Brain microvascular endothelial cell (primary cell): ENCODE data around the gene ALK.

Experiments used
- DNase-seq: peaks from one replicate; pipeline ENCODE4 v3.0.0-alpha.2; 2020
- H3K27ac ChIP-seq: fragments of 250-450 bp; sonication (Bioruptor Pico); 2 replicates; pipeline ENCODE4 v1.5.1; 2020; ENCODE audit warnings: mild to moderate bottlenecking, moderate library complexity
- H3K27me3 ChIP-seq: fragments of 250-450 bp; sonication (Bioruptor Pico); replicated peaks from 2 replicates; pipeline ENCODE4 v1.5.1; 2020; ENCODE audit warnings: mild to moderate bottlenecking
- H3K36me3 ChIP-seq: fragments of 250-450 bp; sonication (Bioruptor Pico); replicated peaks from 2 replicates; pipeline ENCODE4 v1.5.1; 2020; ENCODE audit warnings: mild to moderate bottlenecking
- H3K4me3 ChIP-seq: 2 replicates; pipeline ENCODE4 v1.5.1; 2011; ENCODE audit warnings: low read depth, mild to moderate bottlenecking, control low read depth, low read length, moderate library complexity
- in situ Hi-C: cut with HindIII; loops from 2 replicates; pipeline ENCODE4 v1.10.0; 2017; ENCODE audit warnings: low sequenced_read_pairs, low pct_ligation_motif_present
- TF ChIP-seq, protein P1 (sequence below): IDR thresholded peaks from 2 replicates; pipeline ENCODE4 v1.5.1; 2011; ENCODE audit warnings: low read depth, mild to moderate bottlenecking, moderate library complexity, low read length, control low read depth, inconsistent platforms; ENCODE audit errors: missing control alignments

The ALK gene

GRCh38 chr2:29202819-29203495, 718.4 kb downstream of the ALK start:
- TF ChIP-seq, protein P1, sequence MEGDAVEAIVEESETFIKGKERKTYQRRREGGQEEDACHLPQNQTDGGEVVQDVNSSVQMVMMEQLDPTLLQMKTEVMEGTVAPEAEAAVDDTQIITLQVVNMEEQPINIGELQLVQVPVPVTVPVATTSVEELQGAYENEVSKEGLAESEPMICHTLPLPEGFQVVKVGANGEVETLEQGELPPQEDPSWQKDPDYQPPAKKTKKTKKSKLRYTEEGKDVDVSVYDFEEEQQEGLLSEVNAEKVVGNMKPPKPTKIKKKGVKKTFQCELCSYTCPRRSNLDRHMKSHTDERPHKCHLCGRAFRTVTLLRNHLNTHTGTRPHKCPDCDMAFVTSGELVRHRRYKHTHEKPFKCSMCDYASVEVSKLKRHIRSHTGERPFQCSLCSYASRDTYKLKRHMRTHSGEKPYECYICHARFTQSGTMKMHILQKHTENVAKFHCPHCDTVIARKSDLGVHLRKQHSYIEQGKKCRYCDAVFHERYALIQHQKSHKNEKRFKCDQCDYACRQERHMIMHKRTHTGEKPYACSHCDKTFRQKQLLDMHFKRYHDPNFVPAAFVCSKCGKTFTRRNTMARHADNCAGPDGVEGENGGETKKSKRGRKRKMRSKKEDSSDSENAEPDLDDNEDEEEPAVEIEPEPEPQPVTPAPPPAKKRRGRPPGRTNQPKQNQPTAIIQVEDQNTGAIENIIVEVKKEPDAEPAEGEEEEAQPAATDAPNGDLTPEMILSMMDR: no peak
- no peak overlapping the region for H3K4me3 ChIP-seq
- in situ Hi-C loops: no loop called here
- H3K27ac ChIP-seq: no peak overlapping the region
- H3K36me3 ChIP-seq: no peaks in the 10 kb centered on the region
- H3K27me3 ChIP-seq: no peaks in the 10 kb centered on the region
- DNase-seq: no peak

- in situ Hi-C loops: no loop called here
- H3K27ac ChIP-seq: no peak overlapping the region
- no peaks in the 10 kb centered on the region for H3K36me3 ChIP-seq
- TF ChIP-seq, protein P1: no peak
- no peaks in the 10 kb centered on the region for H3K27me3 ChIP-seq
- DNase-seq: no peak
- no peak overlapping the region for H3K4me3 ChIP-seq
These were observed 719.4 kb downstream of the ALK start for GRCh38 chr2:29201979-29202378.

DNA sequence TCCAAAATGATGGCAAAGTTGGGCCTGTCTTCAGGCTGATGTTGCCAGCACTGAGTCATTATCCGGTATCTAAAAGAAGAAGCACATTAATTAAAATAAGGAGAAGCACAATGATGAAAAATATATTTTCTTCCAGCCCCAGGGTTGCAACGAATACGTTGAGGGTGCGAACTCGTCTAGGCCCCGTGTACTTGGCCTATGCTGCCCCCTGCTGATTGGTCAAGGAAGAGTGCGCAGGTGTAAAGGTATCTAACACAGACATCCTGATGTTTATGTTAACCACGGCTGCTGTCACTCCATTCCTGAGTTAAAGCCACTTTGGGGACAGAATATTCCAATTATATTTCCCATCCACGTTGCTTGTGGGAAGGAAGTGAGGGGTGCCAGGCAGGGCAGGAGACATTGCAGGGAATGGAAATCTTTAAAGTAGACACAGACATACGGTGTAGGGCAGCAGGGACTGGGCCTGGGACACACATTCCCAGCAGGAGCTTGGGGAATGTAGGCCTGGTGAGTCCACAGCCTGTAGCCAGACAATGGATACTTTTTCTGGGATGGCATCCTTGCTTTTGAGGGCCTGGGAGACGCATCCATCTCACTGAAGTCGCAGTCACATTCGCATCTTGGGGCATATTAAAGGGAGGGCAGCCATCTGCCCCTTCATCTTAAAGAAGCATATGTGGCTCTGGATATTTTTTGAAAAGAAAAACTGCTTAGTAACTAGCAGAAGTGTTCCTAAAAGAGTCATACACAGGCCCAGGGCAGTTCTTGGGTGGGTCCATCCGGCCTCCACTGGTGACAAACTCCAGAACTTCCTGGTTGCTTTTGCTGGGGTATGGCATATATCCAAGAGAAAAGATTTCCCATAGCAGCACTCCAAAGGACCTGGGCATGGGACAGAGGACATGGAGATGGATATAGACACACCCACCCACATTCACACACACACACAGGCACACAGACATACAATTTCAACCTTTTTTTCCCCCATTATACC, 724.3 kb downstream of the ALK start:
- peak; percentile 47 for DNase-seq
- no peaks in the 10 kb centered on the region for H3K27me3 ChIP-seq
- TF ChIP-seq, protein P1: peak; percentile 87
- in situ Hi-C loops: no loop called here
- no peaks in the 10 kb centered on the region for H3K36me3 ChIP-seq
- H3K4me3 ChIP-seq: no peak overlapping the region
- H3K27ac ChIP-seq: no peak overlapping the region

GRCh38 chr2:29195796-29196195, 725.6 kb downstream of the ALK start:
- TF ChIP-seq, protein P1: no peak
- no peak overlapping the region for H3K27ac ChIP-seq
- H3K36me3 ChIP-seq: no peaks in the 10 kb centered on the region
- no peak for DNase-seq
- in situ Hi-C loops: no loop called here
- H3K27me3 ChIP-seq: no peaks in the 10 kb centered on the region
- H3K4me3 ChIP-seq: no peak overlapping the region

DNA sequence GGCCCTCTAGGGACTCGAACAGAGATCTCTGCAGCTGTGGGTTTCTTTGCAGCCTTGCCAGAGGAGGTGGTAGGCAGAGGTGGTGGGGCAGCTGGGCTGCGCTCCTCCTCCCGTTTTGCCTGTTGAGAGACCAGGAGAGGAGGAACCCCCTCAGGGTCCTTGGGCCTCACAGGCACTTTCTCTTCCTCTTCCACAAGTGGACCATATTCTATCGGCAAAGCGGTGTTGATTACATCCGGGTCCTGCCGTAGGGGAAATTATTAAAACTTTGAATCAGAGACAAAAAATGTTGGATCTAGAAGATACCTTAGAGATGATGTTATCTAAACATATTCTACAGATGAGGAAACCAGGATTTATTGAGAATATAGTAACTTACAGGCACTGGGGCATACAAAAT, 727.7 kb downstream of the ALK start:
- Histone ChIP-seq H3K27ac (no peak overlapping the region), H3K4me3 (no peak overlapping the region), H3K36me3 (no peaks in the 10 kb centered on the region), H3K27me3 (no peaks in the 10 kb centered on the region)
- in situ Hi-C loops: no loop called here
- DNase-seq: no peak
- TF ChIP-seq, protein P1: no peak
